Parathyroid adenoma (tissue), 2 donors: Measurements from ENCODE around the gene SPACA9.

Source experiments
- H2AFZ ChIP-seq: fragments of 300-600 bp; sonication (generic); one replicate; pipeline ENCODE4 v1.7.0; 2017; ENCODE audit warnings: antibody characterized with exemption, mild to moderate bottlenecking
- H3K27ac ChIP-seq: fragments of 300-600 bp; sonication (generic); one replicate; pipeline ENCODE4 v1.7.0; 2017
- H3K27me3 ChIP-seq: fragments of 300-600 bp; sonication (generic); one replicate; pipeline ENCODE4 v1.7.0; 2017; ENCODE audit warnings: low read length; ENCODE audit not compliant: control insufficient read depth, insufficient read depth
- H3K36me3 ChIP-seq: fragments of 300-600 bp; sonication (generic); one replicate; pipeline ENCODE4 v1.7.0; 2017; ENCODE audit warnings: low read length; ENCODE audit not compliant: control insufficient read depth, insufficient read depth
- H3K4me1 ChIP-seq: fragments of 300-600 bp; sonication (generic); one replicate; pipeline ENCODE4 v1.7.0; 2017; ENCODE audit warnings: control low read depth
- H3K4me2 ChIP-seq: fragments of 300-600 bp; sonication (generic); one replicate; pipeline ENCODE4 v1.7.0; 2017; ENCODE audit warnings: low read length
- H3K4me3 ChIP-seq: fragments of 300-600 bp; sonication (generic); one replicate; pipeline ENCODE4 v1.7.0; 2017; ENCODE audit warnings: low read depth, low read length
- H3K79me2 ChIP-seq: fragments of 300-600 bp; sonication (generic); one replicate; pipeline ENCODE4 v1.7.0; 2017; ENCODE audit warnings: control low read depth
- H3K9ac ChIP-seq: fragments of 300-600 bp; sonication (generic); one replicate; pipeline ENCODE4 v1.7.0; 2017; ENCODE audit warnings: mild to moderate bottlenecking
- H3K9me3 ChIP-seq: fragments of 300-600 bp; sonication (generic); one replicate; pipeline ENCODE4 v1.7.0; 2017; ENCODE audit warnings: low read length; ENCODE audit not compliant: control insufficient read depth
- TF ChIP-seq, protein P1 (sequence below): fragments of 300-600 bp; sonication (generic); IDR thresholded peaks from one replicate; pipeline ENCODE4 v1.7.0; 2017; ENCODE audit warnings: antibody characterized with exemption, mild to moderate bottlenecking
- donor health status: primary hyperparathyroidism.

The SPACA9 gene

GRCh38 chr9:132876849-132877248 is 1.8 kb upstream of the SPACA9 start:
- no peaks in the 10 kb centered on the region for H3K9me3 ChIP-seq
- no peak overlapping the region for H3K9ac ChIP-seq
- no peak overlapping the region for H3K4me2 ChIP-seq
- H3K4me1 ChIP-seq: no peaks in the 10 kb centered on the region
- H3K27me3 ChIP-seq: no peaks in the 10 kb centered on the region
- no peaks in the 10 kb centered on the region for H3K36me3 ChIP-seq
- TF ChIP-seq, protein P1, sequence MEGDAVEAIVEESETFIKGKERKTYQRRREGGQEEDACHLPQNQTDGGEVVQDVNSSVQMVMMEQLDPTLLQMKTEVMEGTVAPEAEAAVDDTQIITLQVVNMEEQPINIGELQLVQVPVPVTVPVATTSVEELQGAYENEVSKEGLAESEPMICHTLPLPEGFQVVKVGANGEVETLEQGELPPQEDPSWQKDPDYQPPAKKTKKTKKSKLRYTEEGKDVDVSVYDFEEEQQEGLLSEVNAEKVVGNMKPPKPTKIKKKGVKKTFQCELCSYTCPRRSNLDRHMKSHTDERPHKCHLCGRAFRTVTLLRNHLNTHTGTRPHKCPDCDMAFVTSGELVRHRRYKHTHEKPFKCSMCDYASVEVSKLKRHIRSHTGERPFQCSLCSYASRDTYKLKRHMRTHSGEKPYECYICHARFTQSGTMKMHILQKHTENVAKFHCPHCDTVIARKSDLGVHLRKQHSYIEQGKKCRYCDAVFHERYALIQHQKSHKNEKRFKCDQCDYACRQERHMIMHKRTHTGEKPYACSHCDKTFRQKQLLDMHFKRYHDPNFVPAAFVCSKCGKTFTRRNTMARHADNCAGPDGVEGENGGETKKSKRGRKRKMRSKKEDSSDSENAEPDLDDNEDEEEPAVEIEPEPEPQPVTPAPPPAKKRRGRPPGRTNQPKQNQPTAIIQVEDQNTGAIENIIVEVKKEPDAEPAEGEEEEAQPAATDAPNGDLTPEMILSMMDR: no peak
- no peaks in the 10 kb centered on the region for H3K79me2 ChIP-seq
- H3K27ac ChIP-seq: no peak overlapping the region
- no peak overlapping the region for H3K4me3 ChIP-seq
- H2AFZ ChIP-seq: no peak overlapping the region

GRCh38 chr9:132877458-132877823 is 1.3 kb upstream of the SPACA9 start:
- Histone ChIP-seq H3K27me3 (no peaks in the 10 kb centered on the region), H3K4me1 (no peaks in the 10 kb centered on the region), H3K27ac (no peak overlapping the region), H3K36me3 (no peaks in the 10 kb centered on the region), H3K79me2 (no peaks in the 10 kb centered on the region), H3K9ac (no peak overlapping the region), H2AFZ (peak overlapping the region; percentile 92), H3K9me3 (no peaks in the 10 kb centered on the region), H3K4me2 (peak overlapping the region; percentile 100), H3K4me3 (peak overlapping the region; percentile 89)
- TF ChIP-seq, protein P1: no peak

GRCh38 chr9:132877824-132878694 is 639 bp upstream of the SPACA9 start, which contains the start of gene AK8:
TSS of gene AK8 (minus strand) at chr9:132878284. CDS start at chr9:132878255, 29 bp downstream.
- Histone ChIP-seq H3K4me2 (peak within 1 kb of the TSS; percentile 100), H3K9me3 (no peaks in the 10 kb centered on the region), H3K36me3 (no peaks in the 10 kb centered on the region), H3K79me2 (no peaks in the 10 kb centered on the region), H2AFZ (peak within 1 kb of the TSS; percentile 92), H3K27ac (peak within 1 kb of the TSS; percentile 80), H3K27me3 (no peaks in the 10 kb centered on the region), H3K4me3 (peak within 1 kb of the TSS; percentile 89), H3K4me1 (no peaks in the 10 kb centered on the region), H3K9ac (peak within 1 kb of the TSS; percentile 28)
- TF ChIP-seq, protein P1: no peak

DNA sequence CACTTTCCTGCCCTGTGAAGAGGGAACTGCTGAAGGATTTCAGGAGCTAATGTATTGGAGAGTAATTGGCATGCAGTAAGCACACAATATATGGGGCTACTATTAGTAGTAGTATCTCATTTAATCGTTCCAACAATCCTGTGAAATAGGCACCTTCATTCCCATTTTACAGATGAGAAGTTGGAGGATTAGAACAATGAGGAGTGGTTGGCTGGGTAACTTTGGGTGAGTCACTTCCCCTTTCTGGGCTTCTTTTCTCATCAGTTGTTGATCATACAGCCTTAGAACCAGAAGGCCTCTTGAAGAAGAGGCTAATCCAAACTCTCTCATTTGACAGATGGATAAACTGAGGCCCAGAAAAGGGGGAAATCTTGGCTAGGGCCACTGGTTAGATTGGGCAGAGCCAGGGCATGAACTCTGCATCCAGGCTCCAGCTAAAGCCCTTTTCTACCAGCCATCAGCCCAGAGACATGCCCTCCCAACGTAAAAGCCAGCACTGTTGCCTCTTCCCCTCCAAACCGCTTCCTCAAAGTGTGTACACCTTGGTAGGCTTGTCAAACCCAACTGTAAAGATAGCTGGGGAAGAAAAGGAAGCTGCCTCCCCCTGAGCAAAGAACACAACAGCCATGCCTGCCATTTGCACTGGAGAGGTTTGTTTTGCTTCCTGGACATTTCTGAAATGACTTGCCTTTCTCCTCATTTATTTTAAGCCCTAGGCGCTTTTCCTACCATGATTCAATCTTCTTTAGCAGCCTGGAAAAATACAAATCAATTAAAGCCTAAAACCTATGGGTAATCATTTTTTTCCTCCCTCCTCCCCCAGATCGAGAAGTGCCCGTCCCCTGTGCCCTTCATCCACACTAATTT is 992 bp downstream of the SPACA9 start:
- TF ChIP-seq, protein P1: no peak
- Histone ChIP-seq H3K27me3 (no peaks in the 10 kb centered on the region), H3K4me1 (no peaks in the 10 kb centered on the region), H3K9ac (no peak overlapping the region), H3K4me2 (no peak overlapping the region), H3K4me3 (no peak overlapping the region), H3K79me2 (no peaks in the 10 kb centered on the region), H3K27ac (no peak overlapping the region), H2AFZ (peak overlapping the region; percentile 92), H3K36me3 (no peaks in the 10 kb centered on the region), H3K9me3 (no peaks in the 10 kb centered on the region)
